Measurements from ENCODE around the gene GPR150. TPM values are rescaled to one million over a fixed set of nuclear protein-coding genes. Genes with fewer than 3 reads are reported as not detected.

GPR150 gene
- total and polyA plus RNA-seq, 2 of the 4 experiments (the other 2 are of a cell fraction): under 0.01 to 0.10 TPM

DNA sequence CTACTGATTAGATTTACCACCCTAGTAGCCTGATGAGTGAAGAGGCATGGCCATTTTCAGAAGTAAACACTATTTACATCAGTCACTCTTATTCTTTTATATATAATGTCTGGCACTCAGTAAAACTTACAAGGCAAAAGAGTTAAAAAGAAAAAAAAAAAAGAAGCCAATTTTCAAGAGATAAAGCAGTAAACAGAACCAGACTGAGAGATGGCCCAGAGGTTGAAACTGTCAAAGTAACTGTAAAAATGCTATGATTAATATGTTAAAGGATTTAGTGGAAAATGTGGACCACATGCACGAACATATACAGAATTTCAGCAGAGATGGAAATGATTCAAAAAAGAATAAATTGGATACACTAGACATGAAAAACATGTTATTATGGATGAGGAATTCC, 6.4 kb upstream of the GPR150 start:
- H3K4me2 ChIP-seq (ENCODE audit: low read depth, low read length): no peak overlapping the region
- no TSS peak for BruUV-seq (replicated peaks)
- dilution Hi-C loops (cut with HindIII; ENCODE audit: low sequenced_read_pairs, unreplicated experiment): no loop called here
- H2BK20ac ChIP-seq (ENCODE audit: low read depth, low read length): no peak overlapping the region
- H3K27ac ChIP-seq (ENCODE audit: insufficient read depth, low read length): no peak overlapping the region
- no peaks in the 10 kb centered on the region for H3K9me1 ChIP-seq (ENCODE audit: insufficient read depth, low read length)
- no peak overlapping the region for H2AK5ac ChIP-seq (ENCODE audit: low read depth, low read length)
- no peaks in the 10 kb centered on the region for H3K79me1 ChIP-seq (ENCODE audit: low read depth in 1 of 2, low read length in 2 of 2)
- H2BK120ac ChIP-seq (ENCODE audit: low read depth, low read length): no peak overlapping the region
- no peak overlapping the region for H4K5ac ChIP-seq (ENCODE audit: low read depth, low read length)
- H3K23ac ChIP-seq (ENCODE audit: low read depth, low read length): no peak overlapping the region
- DNase-seq (no peak), ATAC-seq (ENCODE audit: low read depth) (no peak)
- no peak overlapping the region for H3K56ac ChIP-seq (ENCODE audit: extremely low read depth, insufficient read depth, low read length)
- no peak overlapping the region for H3K4me3 ChIP-seq (ENCODE audit: insufficient read depth, low read depth, low read length)
- H3K14ac ChIP-seq (replicated peaks; ENCODE audit: low read depth, low read length): no peak overlapping the region
- H3K4ac ChIP-seq (ENCODE audit: low read depth, low read length): no peak overlapping the region
- H3K36me3 ChIP-seq (ENCODE audit: control insufficient read depth, insufficient read depth, low read length): no peaks in the 10 kb centered on the region
- no peak overlapping the region for H4K91ac ChIP-seq (ENCODE audit: insufficient read depth, low read depth, low read length)
- no peak overlapping the region for H3K18ac ChIP-seq (ENCODE audit: low read depth, low read length)
- H2AFZ ChIP-seq (replicated peaks; ENCODE audit: low read length, poor library complexity): no peak overlapping the region
- intact Hi-C loops (cut with micrococcal nuclease): no loop called here
- no peaks in the 10 kb centered on the region for H3K27me3 ChIP-seq (ENCODE audit: control insufficient read depth, insufficient read depth, low read length)
- in situ Hi-C loops (cut with MboI; ENCODE audit: low sequenced_read_pairs): no loop called here
- H2BK15ac ChIP-seq (ENCODE audit: low read depth, low read length): no peak overlapping the region
- no CpG with 5 or more reads among the region's 1 CpG for WGBS, 2 experiments (ENCODE audit: extremely low coverage in 2 of 2, insufficient read length in 1 of 2)
- ChIA-PET CTCF (no interaction called here), POLR2A (ENCODE audit: unreplicated experiment) (no interaction called here)
- no peaks in the 10 kb centered on the region for H4K20me1 ChIP-seq (ENCODE audit: insufficient read depth, low read length)
- H2BK5ac ChIP-seq (ENCODE audit: low read depth, low read length, poor library complexity, severe bottlenecking): no peak overlapping the region
- no peak overlapping the region for H3K9ac ChIP-seq (ENCODE audit: low read depth, low read length)
- no peak overlapping the region for H4K8ac ChIP-seq (ENCODE audit: low read depth in 2 of 2, low read length in 2 of 2)
- TF ChIP-seq SMC3 (IDR thresholded peaks at IDR 0.05; ENCODE audit: low read depth, low read length) (no peak), NFE2L2 (IDR thresholded peaks at IDR 0.05; ENCODE audit: low read depth, low read length) (no peak), POLR2A (IDR thresholded peaks at IDR 0.05; ENCODE audit: low read depth, low read length) (no peak), CEBPB (IDR thresholded peaks at IDR 0.05; ENCODE audit: low read depth, low read length) (no peak), RAD21 (IDR thresholded peaks at IDR 0.05; ENCODE audit: low read length) (no peak), FOS (IDR thresholded peaks at IDR 0.05; ENCODE audit: low read depth, low read length) (no peak), MAZ (IDR thresholded peaks at IDR 0.05; ENCODE audit: borderline replicate concordance, low read depth, low read length) (no peak), RFX5 (IDR thresholded peaks at IDR 0.05; ENCODE audit: low read depth, low read length) (no peak), MAFK (IDR thresholded peaks at IDR 0.05; ENCODE audit: low read depth, low read length) (no peak), MXI1 (IDR thresholded peaks at IDR 0.05; ENCODE audit: borderline replicate concordance, low read depth, low read length) (no peak), RCOR1 (IDR thresholded peaks at IDR 0.05; ENCODE audit: insufficient replicate concordance, low read length) (no peak)
- TF ChIP-seq, protein P1, sequence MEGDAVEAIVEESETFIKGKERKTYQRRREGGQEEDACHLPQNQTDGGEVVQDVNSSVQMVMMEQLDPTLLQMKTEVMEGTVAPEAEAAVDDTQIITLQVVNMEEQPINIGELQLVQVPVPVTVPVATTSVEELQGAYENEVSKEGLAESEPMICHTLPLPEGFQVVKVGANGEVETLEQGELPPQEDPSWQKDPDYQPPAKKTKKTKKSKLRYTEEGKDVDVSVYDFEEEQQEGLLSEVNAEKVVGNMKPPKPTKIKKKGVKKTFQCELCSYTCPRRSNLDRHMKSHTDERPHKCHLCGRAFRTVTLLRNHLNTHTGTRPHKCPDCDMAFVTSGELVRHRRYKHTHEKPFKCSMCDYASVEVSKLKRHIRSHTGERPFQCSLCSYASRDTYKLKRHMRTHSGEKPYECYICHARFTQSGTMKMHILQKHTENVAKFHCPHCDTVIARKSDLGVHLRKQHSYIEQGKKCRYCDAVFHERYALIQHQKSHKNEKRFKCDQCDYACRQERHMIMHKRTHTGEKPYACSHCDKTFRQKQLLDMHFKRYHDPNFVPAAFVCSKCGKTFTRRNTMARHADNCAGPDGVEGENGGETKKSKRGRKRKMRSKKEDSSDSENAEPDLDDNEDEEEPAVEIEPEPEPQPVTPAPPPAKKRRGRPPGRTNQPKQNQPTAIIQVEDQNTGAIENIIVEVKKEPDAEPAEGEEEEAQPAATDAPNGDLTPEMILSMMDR (conservative IDR thresholded peaks at IDR 0.05; ENCODE audit: low read depth, low read length): no peak
- TF ChIP-seq, protein P2, sequence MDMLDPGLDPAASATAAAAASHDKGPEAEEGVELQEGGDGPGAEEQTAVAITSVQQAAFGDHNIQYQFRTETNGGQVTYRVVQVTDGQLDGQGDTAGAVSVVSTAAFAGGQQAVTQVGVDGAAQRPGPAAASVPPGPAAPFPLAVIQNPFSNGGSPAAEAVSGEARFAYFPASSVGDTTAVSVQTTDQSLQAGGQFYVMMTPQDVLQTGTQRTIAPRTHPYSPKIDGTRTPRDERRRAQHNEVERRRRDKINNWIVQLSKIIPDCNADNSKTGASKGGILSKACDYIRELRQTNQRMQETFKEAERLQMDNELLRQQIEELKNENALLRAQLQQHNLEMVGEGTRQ (IDR thresholded peaks at IDR 0.05; ENCODE audit: low read depth, low read length): no peak
- TF ChIP-seq, protein P3, sequence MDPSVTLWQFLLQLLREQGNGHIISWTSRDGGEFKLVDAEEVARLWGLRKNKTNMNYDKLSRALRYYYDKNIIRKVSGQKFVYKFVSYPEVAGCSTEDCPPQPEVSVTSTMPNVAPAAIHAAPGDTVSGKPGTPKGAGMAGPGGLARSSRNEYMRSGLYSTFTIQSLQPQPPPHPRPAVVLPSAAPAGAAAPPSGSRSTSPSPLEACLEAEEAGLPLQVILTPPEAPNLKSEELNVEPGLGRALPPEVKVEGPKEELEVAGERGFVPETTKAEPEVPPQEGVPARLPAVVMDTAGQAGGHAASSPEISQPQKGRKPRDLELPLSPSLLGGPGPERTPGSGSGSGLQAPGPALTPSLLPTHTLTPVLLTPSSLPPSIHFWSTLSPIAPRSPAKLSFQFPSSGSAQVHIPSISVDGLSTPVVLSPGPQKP (IDR thresholded peaks at IDR 0.05; ENCODE audit: borderline replicate concordance, low read depth, low read length): no peak
- no peak overlapping the region for H2AK9ac ChIP-seq (replicated peaks; ENCODE audit: low read depth, low read length, poor library complexity)
- peaks cover 3% of the 10 kb centered on the region; the same call in 1 of the 2 replicates for H3K9me3 ChIP-seq (ENCODE audit: control insufficient read depth, insufficient read depth, low read length)
- peaks cover 2% of the 10 kb centered on the region; the same call in 1 of the 2 replicates for H3K4me1 ChIP-seq (ENCODE audit: control insufficient read depth, insufficient read depth, low read length)

All from IMR-90 (cell line).